ENCODE data around the gene ARHGAP45. TPM values are rescaled to one million over a fixed set of nuclear protein-coding genes. Genes with fewer than 3 reads are reported as not detected.

ARHGAP45 gene
- total RNA-seq, 1 donor from 2014 or later = 3.2 TPM

- Mint-ChIP-seq H3K27me3 (ENCODE audit: low read depth) (no peaks in the 10 kb centered on the region), H3K9me3 (no peaks in the 10 kb centered on the region), H3K36me3 (no peaks in the 10 kb centered on the region), H3K4me1 (peaks cover under 1% of the 10 kb centered on the region), H3K27ac (no peak overlapping the region), H3K4me3 (no peak overlapping the region)
- TF ChIP-seq CTCF (IDR thresholded peaks at IDR 0.05; ENCODE audit: unreplicated experiment) = no peak
- no peak for DNase-seq (ENCODE audit: low spot score in 2 of 2, unreplicated experiment in 2 of 2)
These were observed 19.2 kb upstream of the ARHGAP45 start for GRCh38 chr19:1047696-1048147.

GRCh38 chr19:1049106-1049505, 17.9 kb upstream of the ARHGAP45 start:
- Mint-ChIP-seq H3K27me3 (ENCODE audit: low read depth) (no peaks in the 10 kb centered on the region), H3K9me3 (no peaks in the 10 kb centered on the region), H3K4me1 (no peaks in the 10 kb centered on the region), H3K36me3 (no peaks in the 10 kb centered on the region), H3K27ac (no peak overlapping the region), H3K4me3 (no peak overlapping the region)
- DNase-seq (ENCODE audit: low spot score in 2 of 2, unreplicated experiment in 2 of 2) = no peak
- TF ChIP-seq CTCF (IDR thresholded peaks at IDR 0.05; ENCODE audit: unreplicated experiment) = no peak

GRCh38 chr19:1049800-1050199, 17.2 kb upstream of the ARHGAP45 start:
- Mint-ChIP-seq H3K4me1 (no peaks in the 10 kb centered on the region), H3K4me3 (no peak overlapping the region), H3K27me3 (ENCODE audit: low read depth) (no peaks in the 10 kb centered on the region), H3K9me3 (no peaks in the 10 kb centered on the region), H3K36me3 (no peaks in the 10 kb centered on the region), H3K27ac (no peak overlapping the region)
- TF ChIP-seq CTCF (IDR thresholded peaks at IDR 0.05; ENCODE audit: unreplicated experiment) = no peak
- DNase-seq (ENCODE audit: low spot score in 2 of 2, unreplicated experiment in 2 of 2) = no peak

GRCh38 chr19:1050989-1051788, 15.8 kb upstream of the ARHGAP45 start:
- DNase-seq (ENCODE audit: low spot score in 2 of 2, unreplicated experiment in 2 of 2) = no peak
- H3K27me3 Mint-ChIP-seq (ENCODE audit: low read depth) = no peaks in the 10 kb centered on the region
- no peaks in the 10 kb centered on the region for H3K4me1 Mint-ChIP-seq
- no peaks in the 10 kb centered on the region for H3K9me3 Mint-ChIP-seq
- H3K27ac Mint-ChIP-seq = peak overlapping the region; percentile 37
- no peak overlapping the region for H3K4me3 Mint-ChIP-seq
- TF ChIP-seq CTCF (IDR thresholded peaks at IDR 0.05; ENCODE audit: unreplicated experiment) = no peak
- H3K36me3 Mint-ChIP-seq = no peaks in the 10 kb centered on the region

GRCh38 chr19:1051791-1052190, 15.2 kb upstream of the ARHGAP45 start:
- H3K27me3 Mint-ChIP-seq (ENCODE audit: low read depth) = no peaks in the 10 kb centered on the region
- H3K4me3 Mint-ChIP-seq = no peak overlapping the region
- H3K36me3 Mint-ChIP-seq = no peaks in the 10 kb centered on the region

More at GRCh38 chr19:1051791-1052190, 15.2 kb upstream of the ARHGAP45 start:
- no peak for DNase-seq (ENCODE audit: low spot score in 2 of 2, unreplicated experiment in 2 of 2)
- peak overlapping the region; percentile 37 for H3K27ac Mint-ChIP-seq
- no peak for TF ChIP-seq CTCF (IDR thresholded peaks at IDR 0.05; ENCODE audit: unreplicated experiment)
- H3K9me3 Mint-ChIP-seq = no peaks in the 10 kb centered on the region
- no peaks in the 10 kb centered on the region for H3K4me1 Mint-ChIP-seq

Measured in mesothelial cell of epicardium (in vitro differentiated cells).